Upper lobe of left lung (tissue), 4 donors: ENCODE results near the gene SLC6A4.

Source experiments
- CTCF ChIP-seq, 6 experiments: fragments of 450-650 bp in 4 of 6; fragments of 200-600 bp in 2 of 6; sonication (generic) in 2 of 6; IDR thresholded peaks; one replicate each; pipeline ENCODE4 v1.5.1; 2016 to 2019; ENCODE audit warnings: antibody characterized with exemption in 6 of 6
- POLR2AphosphoS5 ChIP-seq, 2 donors: sonication (generic); formaldehyde crosslinking; IDR thresholded peaks; one replicate each; pipeline ENCODE4 v1.5.1; 2017; ENCODE audit warnings: antibody characterized with exemption in 2 of 2

GRCh38 chr17:30148376-30148775 is 87.1 kb downstream of the SLC6A4 start:
- no peak for TF ChIP-seq CTCF (IDR thresholded peaks at IDR 0.05)
- no peak for TF ChIP-seq POLR2AphosphoS5 (IDR thresholded peaks at IDR 0.05)
